ENCODE data around the gene IGF1R. TPM values are rescaled to one million over a fixed set of nuclear protein-coding genes. Genes with fewer than 3 reads are reported as not detected.

Gene IGF1R
- total and polyA plus RNA-seq, 2 of the 13 experiments (the other 11 are each of a cell fraction or from before 2014, with no cell fraction given): 15.9 to 18.4 TPM

DNA sequence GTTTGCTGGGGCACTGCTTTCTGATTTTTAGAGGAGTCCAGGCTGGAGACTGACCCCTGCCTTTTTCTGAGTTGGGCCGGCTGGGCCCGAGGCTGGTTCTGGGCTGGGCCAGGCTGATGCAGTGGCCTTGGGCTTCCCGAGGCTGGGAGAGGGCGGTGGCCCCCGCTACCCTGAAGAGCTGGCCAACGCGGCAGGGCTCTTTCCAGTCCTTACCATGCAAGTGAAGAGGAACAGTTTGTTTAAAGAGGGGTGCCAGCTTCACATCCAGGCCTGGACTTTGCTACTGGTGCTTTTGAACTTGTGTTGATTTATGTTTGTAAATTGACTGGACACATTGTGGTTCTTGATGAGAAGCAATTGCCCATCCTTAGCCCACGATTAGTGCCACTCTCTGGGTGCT is 15.3 kb downstream of the IGF1R start (continued):
- TF ChIP-seq, protein P1, sequence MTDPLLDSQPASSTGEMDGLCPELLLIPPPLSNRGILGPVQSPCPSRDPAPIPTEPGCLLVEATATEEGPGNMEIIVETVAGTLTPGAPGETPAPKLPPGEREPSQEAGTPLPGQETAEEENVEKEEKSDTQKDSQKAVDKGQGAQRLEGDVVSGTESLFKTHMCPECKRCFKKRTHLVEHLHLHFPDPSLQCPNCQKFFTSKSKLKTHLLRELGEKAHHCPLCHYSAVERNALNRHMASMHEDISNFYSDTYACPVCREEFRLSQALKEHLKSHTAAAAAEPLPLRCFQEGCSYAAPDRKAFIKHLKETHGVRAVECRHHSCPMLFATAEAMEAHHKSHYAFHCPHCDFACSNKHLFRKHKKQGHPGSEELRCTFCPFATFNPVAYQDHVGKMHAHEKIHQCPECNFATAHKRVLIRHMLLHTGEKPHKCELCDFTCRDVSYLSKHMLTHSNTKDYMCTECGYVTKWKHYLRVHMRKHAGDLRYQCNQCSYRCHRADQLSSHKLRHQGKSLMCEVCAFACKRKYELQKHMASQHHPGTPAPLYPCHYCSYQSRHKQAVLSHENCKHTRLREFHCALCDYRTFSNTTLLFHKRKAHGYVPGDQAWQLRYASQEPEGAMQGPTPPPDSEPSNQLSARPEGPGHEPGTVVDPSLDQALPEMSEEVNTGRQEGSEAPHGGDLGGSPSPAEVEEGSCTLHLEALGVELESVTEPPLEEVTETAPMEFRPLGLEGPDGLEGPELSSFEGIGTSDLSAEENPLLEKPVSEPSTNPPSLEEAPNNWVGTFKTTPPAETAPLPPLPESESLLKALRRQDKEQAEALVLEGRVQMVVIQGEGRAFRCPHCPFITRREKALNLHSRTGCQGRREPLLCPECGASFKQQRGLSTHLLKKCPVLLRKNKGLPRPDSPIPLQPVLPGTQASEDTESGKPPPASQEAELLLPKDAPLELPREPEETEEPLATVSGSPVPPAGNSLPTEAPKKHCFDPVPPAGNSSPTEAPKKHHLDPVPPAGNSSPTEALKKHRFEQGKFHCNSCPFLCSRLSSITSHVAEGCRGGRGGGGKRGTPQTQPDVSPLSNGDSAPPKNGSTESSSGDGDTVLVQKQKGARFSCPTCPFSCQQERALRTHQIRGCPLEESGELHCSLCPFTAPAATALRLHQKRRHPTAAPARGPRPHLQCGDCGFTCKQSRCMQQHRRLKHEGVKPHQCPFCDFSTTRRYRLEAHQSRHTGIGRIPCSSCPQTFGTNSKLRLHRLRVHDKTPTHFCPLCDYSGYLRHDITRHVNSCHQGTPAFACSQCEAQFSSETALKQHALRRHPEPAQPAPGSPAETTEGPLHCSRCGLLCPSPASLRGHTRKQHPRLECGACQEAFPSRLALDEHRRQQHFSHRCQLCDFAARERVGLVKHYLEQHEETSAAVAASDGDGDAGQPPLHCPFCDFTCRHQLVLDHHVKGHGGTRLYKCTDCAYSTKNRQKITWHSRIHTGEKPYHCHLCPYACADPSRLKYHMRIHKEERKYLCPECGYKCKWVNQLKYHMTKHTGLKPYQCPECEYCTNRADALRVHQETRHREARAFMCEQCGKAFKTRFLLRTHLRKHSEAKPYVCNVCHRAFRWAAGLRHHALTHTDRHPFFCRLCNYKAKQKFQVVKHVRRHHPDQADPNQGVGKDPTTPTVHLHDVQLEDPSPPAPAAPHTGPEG (CRISPR knock-in tag; IDR thresholded peaks at IDR 0.05): no peak
- TF ChIP-seq ASH2L (IDR thresholded peaks at IDR 0.05; ENCODE audit: insufficient read length, low read depth, low read length) (peak; percentile 16), CBFB (CRISPR knock-in tag; IDR thresholded peaks at IDR 0.05) (no peak), CREB1 (IDR thresholded peaks at IDR 0.05) (no peak), CREB1 (CRISPR knock-in tag; IDR thresholded peaks at IDR 0.05) (no peak), KLF6 (CRISPR knock-in tag; IDR thresholded peaks at IDR 0.05) (no peak), SAP130 (CRISPR knock-in tag; IDR thresholded peaks at IDR 0.05; ENCODE audit: low read depth) (peak; percentile 61), GATAD2A (CRISPR knock-in tag; IDR thresholded peaks at IDR 0.05) (peak; percentile 71), ZNF337 (CRISPR knock-in tag; IDR thresholded peaks at IDR 0.05; ENCODE audit: borderline replicate concordance, low read depth) (no peak), HOXD1 (CRISPR knock-in tag; IDR thresholded peaks at IDR 0.05) (no peak), ZNF83 (CRISPR knock-in tag; IDR thresholded peaks at IDR 0.05; ENCODE audit: borderline replicate concordance) (no peak), NFIB (CRISPR knock-in tag; IDR thresholded peaks at IDR 0.05; ENCODE audit: borderline replicate concordance) (no peak), ZNF232 (CRISPR knock-in tag; IDR thresholded peaks at IDR 0.05; ENCODE audit: borderline replicate concordance) (no peak)
- TF ChIP-seq, protein P2, sequence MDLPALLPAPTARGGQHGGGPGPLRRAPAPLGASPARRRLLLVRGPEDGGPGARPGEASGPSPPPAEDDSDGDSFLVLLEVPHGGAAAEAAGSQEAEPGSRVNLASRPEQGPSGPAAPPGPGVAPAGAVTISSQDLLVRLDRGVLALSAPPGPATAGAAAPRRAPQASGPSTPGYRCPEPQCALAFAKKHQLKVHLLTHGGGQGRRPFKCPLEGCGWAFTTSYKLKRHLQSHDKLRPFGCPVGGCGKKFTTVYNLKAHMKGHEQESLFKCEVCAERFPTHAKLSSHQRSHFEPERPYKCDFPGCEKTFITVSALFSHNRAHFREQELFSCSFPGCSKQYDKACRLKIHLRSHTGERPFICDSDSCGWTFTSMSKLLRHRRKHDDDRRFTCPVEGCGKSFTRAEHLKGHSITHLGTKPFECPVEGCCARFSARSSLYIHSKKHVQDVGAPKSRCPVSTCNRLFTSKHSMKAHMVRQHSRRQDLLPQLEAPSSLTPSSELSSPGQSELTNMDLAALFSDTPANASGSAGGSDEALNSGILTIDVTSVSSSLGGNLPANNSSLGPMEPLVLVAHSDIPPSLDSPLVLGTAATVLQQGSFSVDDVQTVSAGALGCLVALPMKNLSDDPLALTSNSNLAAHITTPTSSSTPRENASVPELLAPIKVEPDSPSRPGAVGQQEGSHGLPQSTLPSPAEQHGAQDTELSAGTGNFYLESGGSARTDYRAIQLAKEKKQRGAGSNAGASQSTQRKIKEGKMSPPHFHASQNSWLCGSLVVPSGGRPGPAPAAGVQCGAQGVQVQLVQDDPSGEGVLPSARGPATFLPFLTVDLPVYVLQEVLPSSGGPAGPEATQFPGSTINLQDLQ (CRISPR knock-in tag; IDR thresholded peaks at IDR 0.05): no peak
- TF ChIP-seq, protein P3, sequence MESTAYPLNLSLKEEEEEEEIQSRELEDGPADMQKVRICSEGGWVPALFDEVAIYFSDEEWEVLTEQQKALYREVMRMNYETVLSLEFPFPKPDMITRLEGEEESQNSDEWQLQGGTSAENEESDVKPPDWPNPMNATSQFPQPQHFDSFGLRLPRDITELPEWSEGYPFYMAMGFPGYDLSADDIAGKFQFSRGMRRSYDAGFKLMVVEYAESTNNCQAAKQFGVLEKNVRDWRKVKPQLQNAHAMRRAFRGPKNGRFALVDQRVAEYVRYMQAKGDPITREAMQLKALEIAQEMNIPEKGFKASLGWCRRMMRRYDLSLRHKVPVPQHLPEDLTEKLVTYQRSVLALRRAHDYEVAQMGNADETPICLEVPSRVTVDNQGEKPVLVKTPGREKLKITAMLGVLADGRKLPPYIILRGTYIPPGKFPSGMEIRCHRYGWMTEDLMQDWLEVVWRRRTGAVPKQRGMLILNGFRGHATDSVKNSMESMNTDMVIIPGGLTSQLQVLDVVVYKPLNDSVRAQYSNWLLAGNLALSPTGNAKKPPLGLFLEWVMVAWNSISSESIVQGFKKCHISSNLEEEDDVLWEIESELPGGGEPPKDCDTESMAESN (CRISPR knock-in tag; conservative IDR thresholded peaks at IDR 0.05): no peak
